HG02759 (cell line): Measurements from ENCODE around the gene KLF2.
A peak's percentile ranks its signal among the peaks of the same experiment; 100 is the strongest.

Source experiments
- ATAC-seq: cut with Tn5 transposase; IDR thresholded peaks from one replicate; pipeline ENCODE4 v1.9.1; 2021; ENCODE audit warnings: mild to moderate bottlenecking, moderate library complexity; ENCODE audit not compliant: unreplicated experiment

KLF2 gene

GRCh38 chr19:16363133-16363851 lies 38.7 kb downstream of the KLF2 start:
- no peak for ATAC-seq

DNA sequence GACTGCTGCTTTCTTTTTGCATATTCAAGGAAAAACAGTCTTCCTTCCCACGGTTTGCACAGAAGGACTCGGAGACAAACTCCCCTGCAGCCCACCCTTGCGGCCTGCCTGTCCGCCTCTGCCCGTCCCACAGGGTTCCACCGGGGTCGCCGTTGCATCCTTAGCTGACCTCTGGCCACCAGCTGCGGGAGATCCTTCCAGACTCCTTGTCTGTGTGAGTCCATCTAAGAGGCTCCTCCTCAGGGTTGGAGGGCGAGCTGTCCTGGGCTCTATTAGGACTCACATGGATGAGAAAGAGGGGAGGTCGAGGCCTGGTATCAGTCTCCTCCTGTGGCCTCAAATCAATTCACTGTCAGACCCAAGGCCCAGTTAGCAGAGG lies 39.2 kb downstream of the KLF2 start:
- ATAC-seq: no peak

DNA sequence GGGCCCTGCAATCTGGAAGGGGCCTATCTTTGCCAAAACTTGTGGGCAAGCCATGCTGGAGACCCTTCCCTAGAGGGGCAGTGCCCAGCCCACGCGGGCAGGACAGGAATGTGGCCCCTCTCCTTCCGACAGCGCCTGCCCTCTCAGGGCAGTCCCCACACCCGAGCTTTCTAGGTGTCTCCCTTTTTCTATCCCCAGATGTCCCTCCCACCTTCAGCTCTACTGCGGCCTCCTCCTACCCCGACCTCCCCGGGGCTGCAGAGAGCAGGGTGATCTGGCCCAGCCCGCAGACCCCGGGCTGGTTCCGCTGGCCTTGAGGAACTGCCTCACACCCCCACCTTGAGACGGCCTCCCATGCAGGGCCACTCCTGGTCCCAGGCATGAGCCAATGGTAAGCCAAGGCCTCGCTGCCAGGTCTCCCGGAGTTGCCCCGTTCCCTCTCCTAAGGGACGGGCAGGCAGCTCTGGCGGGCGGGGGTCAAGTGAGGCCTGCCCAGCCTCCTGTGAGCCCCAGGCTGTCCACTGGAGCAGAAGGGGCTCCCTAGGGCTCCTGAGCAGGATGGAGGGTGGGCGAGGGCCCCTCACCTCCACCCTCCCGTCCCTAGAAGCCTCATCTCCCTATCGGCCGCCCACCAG lies 39.7 kb downstream of the KLF2 start:
- no peak for ATAC-seq

DNA sequence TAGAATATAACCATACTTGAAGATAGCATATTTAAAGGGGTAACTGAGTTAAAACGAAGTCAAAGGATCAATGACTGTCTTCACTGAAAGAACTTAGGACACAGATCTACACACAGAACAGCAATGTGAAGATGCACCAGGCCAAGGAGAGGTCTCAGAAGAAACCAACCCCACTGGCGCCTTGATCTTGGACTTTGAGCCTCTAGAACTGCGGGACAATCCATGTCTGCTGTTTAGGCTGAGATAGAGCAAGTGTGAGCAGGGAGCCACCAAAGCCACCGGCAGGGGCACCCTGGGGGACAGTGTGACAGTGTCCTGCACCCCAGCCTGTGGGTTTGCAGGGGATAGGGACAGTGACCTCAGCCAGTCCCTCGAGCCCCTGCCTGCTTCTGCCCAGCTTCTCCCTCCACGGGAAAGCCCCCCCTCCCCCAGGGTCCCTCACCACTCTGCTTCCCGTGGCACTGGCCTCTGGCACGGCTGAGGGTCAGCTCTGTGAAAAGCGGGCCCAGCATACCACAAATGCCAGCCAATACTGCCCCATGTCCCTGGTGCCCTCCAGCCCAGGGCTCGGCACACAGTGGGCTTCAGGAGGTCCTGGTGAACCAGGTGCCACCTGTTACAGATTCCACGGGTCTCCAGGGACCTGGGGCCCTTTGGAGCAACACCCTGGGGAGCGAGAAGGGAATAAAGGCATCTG lies 40.8 kb downstream of the KLF2 start:
- no peak for ATAC-seq

GRCh38 chr19:16366056-16366432 lies 41.4 kb downstream of the KLF2 start:
- no peak for ATAC-seq

- ATAC-seq: peak; percentile 46
These were observed 42.0 kb downstream of the KLF2 start for GRCh38 chr19:16366433-16367260.

DNA sequence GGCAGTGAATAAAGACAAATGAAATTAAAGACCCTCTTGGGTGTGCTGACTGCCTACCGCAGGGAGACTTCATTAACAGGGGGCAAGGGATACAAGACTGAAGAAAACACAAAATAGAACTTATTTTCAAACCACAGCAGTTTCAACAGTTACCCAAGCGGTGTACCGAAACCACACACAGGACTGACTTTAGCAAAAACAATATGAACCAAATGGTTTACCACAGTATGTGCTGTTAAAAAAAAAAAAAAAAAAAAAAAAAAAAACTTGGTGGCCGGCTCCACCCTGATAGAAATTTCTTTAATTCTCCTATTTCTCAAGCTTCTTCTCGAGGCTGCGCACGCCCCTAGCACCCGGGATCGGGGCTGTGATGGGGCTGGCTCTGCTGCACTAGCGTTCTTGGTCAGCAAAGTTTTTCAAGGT lies 42.6 kb downstream of the KLF2 start:
- peak; percentile 42 for ATAC-seq

DNA sequence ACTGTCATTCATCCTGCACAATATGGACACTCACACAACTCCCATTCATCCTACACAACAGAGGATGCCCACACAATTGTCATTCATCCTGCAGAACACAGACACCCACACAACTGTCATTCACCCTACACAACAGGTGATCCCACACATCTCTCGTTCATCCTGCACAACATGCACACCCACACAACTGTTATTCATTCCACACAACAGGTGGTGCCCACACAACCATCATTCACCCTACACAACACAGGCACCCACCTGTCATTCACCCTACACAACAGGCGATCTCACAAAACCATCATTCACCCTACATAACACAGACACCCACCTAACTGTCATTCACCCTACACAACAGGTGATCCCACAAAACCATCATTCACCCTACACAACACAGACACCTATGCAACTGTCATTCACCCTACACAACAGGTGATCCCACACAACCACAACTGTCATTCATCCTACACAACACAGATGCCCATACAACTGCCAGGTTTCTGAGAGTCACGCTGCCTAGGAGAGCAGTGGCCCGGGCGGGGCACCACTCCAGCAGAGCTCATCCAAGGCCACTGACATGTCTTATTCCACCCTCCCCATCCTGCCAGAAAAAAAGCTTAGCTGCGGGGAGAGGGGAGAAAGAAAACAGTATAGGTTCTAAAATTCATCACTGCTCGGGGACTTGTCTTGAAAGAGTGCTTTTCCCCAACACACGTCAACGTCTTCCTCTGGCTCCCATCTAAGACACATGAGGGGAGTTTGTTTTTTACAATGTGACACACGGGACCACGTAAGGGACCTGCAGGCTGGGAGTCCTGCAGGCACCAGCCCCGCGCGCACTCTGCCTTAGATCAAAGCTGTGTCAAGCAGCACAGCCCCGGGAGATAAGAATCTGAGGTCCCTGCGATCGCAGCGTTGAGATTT lies 44.0 kb downstream of the KLF2 start:
- no peak for ATAC-seq

GRCh38 chr19:16369306-16369663 lies 44.7 kb downstream of the KLF2 start:
- no peak for ATAC-seq

DNA sequence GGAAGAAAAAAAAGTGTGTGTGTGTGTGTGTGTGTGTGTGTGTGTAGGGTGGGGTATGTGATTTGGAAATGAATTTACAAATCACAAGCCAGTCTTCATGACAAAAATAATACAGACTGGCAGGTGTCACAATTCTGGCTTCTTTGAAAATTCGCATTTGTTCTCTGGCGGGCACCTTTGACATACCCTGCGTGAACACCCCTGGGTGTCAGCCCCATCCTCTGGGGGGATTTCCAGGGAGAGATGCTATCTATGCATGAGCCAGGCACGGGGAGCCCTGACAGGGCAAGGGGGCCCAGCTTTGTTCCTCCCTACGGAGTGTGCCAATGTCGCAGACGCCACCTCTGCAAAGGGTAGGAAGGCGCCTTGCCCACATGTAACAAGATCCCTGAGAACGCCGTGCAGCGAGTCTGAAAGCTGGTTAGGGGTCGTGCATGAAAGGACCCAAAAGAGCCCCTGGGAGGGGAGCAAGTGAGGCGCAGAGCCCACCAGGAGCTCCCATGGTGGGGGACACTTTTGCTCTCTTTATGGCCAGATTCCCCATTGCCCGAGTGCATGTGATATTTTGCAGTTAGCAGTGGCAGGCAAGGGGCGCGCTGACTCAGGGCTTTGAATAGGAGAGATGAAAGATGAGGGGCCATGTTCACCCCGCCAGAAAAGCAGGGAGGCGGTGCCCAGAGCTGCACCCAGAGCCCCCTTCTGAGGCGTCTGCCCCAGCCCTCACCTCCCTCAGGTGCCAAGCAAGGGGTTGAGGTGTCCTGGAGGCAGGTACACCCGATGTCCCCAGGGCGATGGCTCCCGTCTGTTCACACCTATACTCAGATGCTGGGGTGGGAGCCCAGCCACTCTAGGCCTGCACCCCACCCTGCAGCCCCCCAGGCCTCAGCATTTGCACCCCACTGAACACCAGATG lies 45.3 kb downstream of the KLF2 start:
- ATAC-seq: no peak

- no peak for ATAC-seq
These were observed 46.2 kb downstream of the KLF2 start for GRCh38 chr19:16370641-16371391.

- peak; percentile 66 for ATAC-seq
These were observed 46.9 kb downstream of the KLF2 start for GRCh38 chr19:16371540-16371986.

DNA sequence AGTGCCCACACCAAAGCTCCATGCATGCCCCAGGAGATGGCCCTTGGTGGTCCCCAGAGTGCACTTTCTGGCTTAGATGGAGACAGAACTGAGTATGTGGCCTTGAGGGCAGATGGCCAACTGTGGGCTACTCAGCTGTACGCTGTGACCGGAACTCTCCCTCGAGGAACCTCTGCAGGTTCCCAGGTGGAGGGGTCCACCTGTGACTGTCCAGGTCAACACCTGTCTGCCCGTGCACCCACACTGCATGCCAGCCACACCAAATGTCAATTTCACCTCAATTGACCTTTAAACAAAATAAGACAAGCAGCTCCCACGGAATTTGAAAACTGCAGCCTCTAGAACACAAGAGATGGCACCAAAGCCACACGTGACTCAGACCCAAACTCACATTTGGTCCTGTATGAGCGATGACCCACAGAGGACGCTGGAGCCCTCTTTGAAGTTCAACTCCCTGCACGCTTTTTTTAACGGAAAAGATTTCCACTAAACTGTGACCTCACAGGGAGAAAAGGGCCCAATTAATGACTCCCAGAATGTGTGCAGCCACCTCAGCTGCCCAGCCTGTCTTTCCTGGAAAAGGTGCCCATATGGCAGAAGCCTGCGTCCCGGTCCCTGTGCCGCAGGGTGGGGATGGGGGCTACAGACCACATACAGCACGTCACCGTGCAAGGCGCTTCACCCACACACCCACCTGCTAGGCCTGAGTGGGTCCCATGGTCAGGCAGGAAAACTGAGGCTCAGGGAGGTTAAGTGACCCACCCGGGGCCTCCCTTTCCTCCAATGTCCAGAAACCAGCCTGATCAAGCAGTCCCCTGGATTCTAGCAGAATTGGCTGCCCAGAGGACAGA lies 47.7 kb downstream of the KLF2 start:
- no peak for ATAC-seq

DNA sequence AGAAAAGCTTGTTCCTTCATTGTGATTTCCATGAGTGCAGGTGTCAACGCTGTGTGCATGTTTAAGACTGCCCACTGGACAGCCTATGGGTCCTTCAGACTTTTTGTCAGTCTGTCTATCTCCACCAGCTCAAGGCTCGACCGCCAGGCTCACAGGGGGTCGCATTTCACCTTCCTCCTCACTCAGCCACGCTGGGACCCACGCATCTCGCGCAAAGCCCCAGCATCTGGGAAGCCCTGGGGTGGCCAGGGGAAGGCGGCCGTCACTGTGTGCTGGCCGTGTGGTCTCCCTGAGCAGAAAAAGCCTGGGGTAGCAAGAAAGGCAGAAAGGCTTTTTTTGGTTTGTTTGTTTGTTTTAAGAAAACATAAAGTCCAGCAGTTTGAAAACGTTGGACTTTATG lies 48.5 kb downstream of the KLF2 start:
- no peak for ATAC-seq

DNA sequence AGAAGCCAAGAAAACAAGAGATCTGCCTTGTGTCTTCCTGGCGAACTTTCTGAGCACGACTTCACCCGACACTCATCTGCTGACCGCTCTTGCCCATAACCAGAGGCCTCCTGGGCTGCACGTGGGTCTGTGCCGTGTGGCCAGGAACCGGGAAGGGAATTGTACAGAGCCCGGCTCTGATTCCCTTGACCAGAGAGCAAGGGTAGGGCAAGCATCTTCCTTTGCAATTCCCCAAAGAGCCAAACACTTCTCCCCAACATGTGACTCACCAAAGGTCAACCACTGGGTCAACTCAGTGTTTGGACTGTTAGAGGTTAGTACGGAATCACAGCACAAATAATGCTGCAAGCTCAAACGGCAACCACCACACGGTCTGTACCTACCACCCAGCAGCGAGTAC lies 48.9 kb downstream of the KLF2 start:
- no peak for ATAC-seq

DNA sequence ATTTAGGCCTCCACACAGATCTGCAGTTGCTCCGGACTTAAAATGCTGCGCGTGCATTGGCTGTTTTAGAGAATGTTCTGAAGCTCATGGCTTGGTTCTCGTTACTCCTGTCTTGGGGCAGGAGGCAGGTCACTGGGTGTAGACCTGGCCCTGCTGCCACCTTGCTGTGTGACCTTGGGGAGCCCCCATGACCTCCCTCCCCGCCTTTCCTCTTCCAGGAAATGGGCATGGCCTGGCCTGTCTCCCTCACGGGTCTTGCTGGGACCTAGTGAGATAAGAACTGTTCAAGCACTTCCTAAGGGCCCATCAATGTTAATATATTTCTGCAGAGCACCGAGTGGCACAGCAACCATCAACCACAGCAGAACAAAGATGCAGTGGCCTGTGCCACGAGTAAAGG lies 49.4 kb downstream of the KLF2 start:
- no peak for ATAC-seq

GRCh38 chr19:16374436-16374835 lies 49.8 kb downstream of the KLF2 start:
- no peak for ATAC-seq
